ENCODE data around the gene SNRPD3.

Gene SNRPD3

GRCh38 chr22:24566899-24567511, 11.2 kb downstream of the SNRPD3 start:
- Histone ChIP-seq H4K20me1 (ENCODE audit: insufficient read depth, low read length) (peaks cover 75% of the 10 kb centered on the region), H3K79me2 (ENCODE audit: insufficient read depth, low read length) (peaks cover 74% of the 10 kb centered on the region), H3K36me3 (ENCODE audit: insufficient read depth, low read length) (peaks cover 91% of the 10 kb centered on the region), H3K27me3 (ENCODE audit: insufficient read depth, low read length, poor library complexity) (no peaks in the 10 kb centered on the region), H3K4me3 (ENCODE audit: low read depth in 1 of 2, low read length in 2 of 2) (no peak overlapping the region), H3K4me1 (ENCODE audit: insufficient read depth, low read length) (0 out of 2 replicates have a peak, but pooled peaks cover 12% of the 10 kb centered on the region), H3K27ac (ENCODE audit: low read length) (no peak overlapping the region), H2AFZ (ENCODE audit: low read depth, low read length) (no peak overlapping the region), H3K9me3 (ENCODE audit: insufficient read depth, low read length, severe bottlenecking) (no peaks in the 10 kb centered on the region), H3K4me2 (ENCODE audit: insufficient read depth, low read length) (no peak overlapping the region), H3K9ac (ENCODE audit: low read depth, low read length) (no peak overlapping the region)
- ATAC-seq (ENCODE audit: insufficient read depth, low read depth) (no peak), DNase-seq (no peak)
- no peak for TF ChIP-seq EZH2 (IDR thresholded peaks at IDR 0.05; ENCODE audit: borderline replicate concordance, low read depth, low read length, severe bottlenecking)
- no peak for TF ChIP-seq CTCF (IDR thresholded peaks at IDR 0.05; ENCODE audit: borderline replicate concordance, extremely low read depth, low read length, poor library complexity, severe bottlenecking)

- Histone ChIP-seq H3K36me3 (ENCODE audit: insufficient read depth, low read length) (peaks cover 93% of the 10 kb centered on the region), H3K9me3 (ENCODE audit: insufficient read depth, low read length, severe bottlenecking) (no peaks in the 10 kb centered on the region), H4K20me1 (ENCODE audit: insufficient read depth, low read length) (peaks cover 71% of the 10 kb centered on the region), H3K9ac (ENCODE audit: low read depth, low read length) (no peak overlapping the region), H3K27me3 (ENCODE audit: insufficient read depth, low read length, poor library complexity) (no peaks in the 10 kb centered on the region), H3K4me1 (ENCODE audit: insufficient read depth, low read length) (0 out of 2 replicates have a peak, but pooled peaks cover 12% of the 10 kb centered on the region), H3K79me2 (ENCODE audit: insufficient read depth, low read length) (peaks cover 69% of the 10 kb centered on the region), H2AFZ (ENCODE audit: low read depth, low read length) (no peak overlapping the region), H3K27ac (ENCODE audit: low read length) (no peak overlapping the region), H3K4me3 (ENCODE audit: low read depth in 1 of 2, low read length in 2 of 2) (no peak overlapping the region), H3K4me2 (ENCODE audit: insufficient read depth, low read length) (no peak overlapping the region)
- ATAC-seq (ENCODE audit: insufficient read depth, low read depth) = no peak
- no peak for DNase-seq
- TF ChIP-seq CTCF (IDR thresholded peaks at IDR 0.05; ENCODE audit: borderline replicate concordance, extremely low read depth, low read length, poor library complexity, severe bottlenecking) = no peak
- no peak for TF ChIP-seq EZH2 (IDR thresholded peaks at IDR 0.05; ENCODE audit: borderline replicate concordance, low read depth, low read length, severe bottlenecking)
Observed at GRCh38 chr22:24567668-24568067, 11.9 kb downstream of the SNRPD3 start.

GRCh38 chr22:24571266-24571665, 15.5 kb downstream of the SNRPD3 start:
- no peak overlapping the region for H2AFZ ChIP-seq (ENCODE audit: low read depth, low read length)
- H3K9ac ChIP-seq (ENCODE audit: low read depth, low read length) = no peak overlapping the region
- H3K9me3 ChIP-seq (ENCODE audit: insufficient read depth, low read length, severe bottlenecking) = no peaks in the 10 kb centered on the region
- peaks cover 34% of the 10 kb centered on the region for H3K79me2 ChIP-seq (ENCODE audit: insufficient read depth, low read length)
- TF ChIP-seq EZH2 (IDR thresholded peaks at IDR 0.05; ENCODE audit: borderline replicate concordance, low read depth, low read length, severe bottlenecking) = no peak
- no peak for TF ChIP-seq CTCF (IDR thresholded peaks at IDR 0.05; ENCODE audit: borderline replicate concordance, extremely low read depth, low read length, poor library complexity, severe bottlenecking)
- H3K4me3 ChIP-seq (ENCODE audit: low read depth in 1 of 2, low read length in 2 of 2) = no peak overlapping the region
- ATAC-seq (ENCODE audit: insufficient read depth, low read depth) (no peak), DNase-seq (no peak)
- H3K27me3 ChIP-seq (ENCODE audit: insufficient read depth, low read length, poor library complexity) = no peaks in the 10 kb centered on the region
- peaks cover 36% of the 10 kb centered on the region for H4K20me1 ChIP-seq (ENCODE audit: insufficient read depth, low read length)
- peaks cover 84% of the 10 kb centered on the region for H3K36me3 ChIP-seq (ENCODE audit: insufficient read depth, low read length)
- H3K27ac ChIP-seq (ENCODE audit: low read length) = no peak overlapping the region
- no peaks in the 10 kb centered on the region for H3K4me1 ChIP-seq (ENCODE audit: insufficient read depth, low read length)
- no peak overlapping the region for H3K4me2 ChIP-seq (ENCODE audit: insufficient read depth, low read length)

Data from DND-41 (cell line).